Measurements from ENCODE around the gene FAR1.

Gene FAR1

GRCh38 chr11:13680501-13681264, 12.2 kb downstream of the FAR1 start:
- ChIA-PET CTCF (interaction anchor here (0.5 to 0.6 kb wide), 2 partner anchors 14 to 58 kb away, joined by 3 to 4 read pairs; no protein-coding TSS in a partner anchor), POLR2A (ENCODE audit: low non-redundant PET) (no interaction called here)
- H3K27ac ChIP-seq, result no peak overlapping the region
- TF ChIP-seq CTCF (conservative IDR thresholded peaks at IDR 0.05; ENCODE audit: low read depth), result no peak
- no peak for DNase-seq (ENCODE audit: low spot score)

- TF ChIP-seq CTCF (conservative IDR thresholded peaks at IDR 0.05; ENCODE audit: low read depth), result no peak
- ChIA-PET POLR2A (ENCODE audit: low non-redundant PET) (no interaction called here), CTCF (interaction anchor here (0.5 to 0.6 kb wide), 2 partner anchors 14 to 59 kb away, joined by 3 to 4 read pairs; no protein-coding TSS in a partner anchor)
- DNase-seq (ENCODE audit: low spot score), result no peak
- no peak overlapping the region for H3K27ac ChIP-seq
These were observed 13.0 kb downstream of the FAR1 start for GRCh38 chr11:13681446-13681845.

- DNase-seq (ENCODE audit: low spot score), result no peak
- TF ChIP-seq CTCF (conservative IDR thresholded peaks at IDR 0.05; ENCODE audit: low read depth), result no peak
- POLR2A ChIA-PET (ENCODE audit: low non-redundant PET), result no interaction called here
- no peak overlapping the region for H3K27ac ChIP-seq
- CTCF ChIA-PET, result no interaction called here
These were observed 13.7 kb downstream of the FAR1 start for GRCh38 chr11:13682212-13682611.

- H3K27ac ChIP-seq, result no peak overlapping the region
- CTCF ChIA-PET, result no interaction called here
- TF ChIP-seq CTCF (conservative IDR thresholded peaks at IDR 0.05; ENCODE audit: low read depth), result no peak
- no peak for DNase-seq (ENCODE audit: low spot score)
- POLR2A ChIA-PET (ENCODE audit: low non-redundant PET), result no interaction called here
These were observed 17.1 kb downstream of the FAR1 start for GRCh38 chr11:13685461-13686108.

GRCh38 chr11:13686776-13687175, 18.3 kb downstream of the FAR1 start:
- no peak for TF ChIP-seq CTCF (conservative IDR thresholded peaks at IDR 0.05; ENCODE audit: low read depth)
- H3K27ac ChIP-seq, result no peak overlapping the region
- no peak for DNase-seq (ENCODE audit: low spot score)
- ChIA-PET CTCF (no interaction called here), POLR2A (ENCODE audit: low non-redundant PET) (no interaction called here)

GRCh38 chr11:13687271-13687670, 18.8 kb downstream of the FAR1 start:
- no peak for TF ChIP-seq CTCF (conservative IDR thresholded peaks at IDR 0.05; ENCODE audit: low read depth)
- ChIA-PET CTCF (no interaction called here), POLR2A (ENCODE audit: low non-redundant PET) (no interaction called here)
- DNase-seq (ENCODE audit: low spot score), result no peak
- no peak overlapping the region for H3K27ac ChIP-seq
